K562 (cell line): Measurements from ENCODE around the gene TMEM120B. TPM values are rescaled to one million over a fixed set of nuclear protein-coding genes. Genes with fewer than 3 reads are reported as not detected.
A peak's percentile ranks its signal among the peaks of the same experiment; 100 is the strongest.
"Not testable (repeated sequence)": the region's sequence is repeated elsewhere in the genome, so short reads cannot be mapped to it uniquely, and the experiment has no call there.

ENCODE experiments used
- ATAC-seq: fragments of 200-7000 bp; cut with Tn5 transposase; 3 replicates; pipeline ENCODE4 v1.9.1; 2020; ENCODE audit warnings: moderate library complexity
- BruUV-seq: library from RNA; stranded (reverse); fragments of 400-500 nt; replicated peaks from 2 replicates; lab custom pipeline; 2021; lab: Mats Ljungman, UMichigan
- CTCF ChIA-PET: fragments of 300-600 bp; formaldehyde crosslinking; extraction: SDS; loops from one replicate; lab custom pipeline; 2021; ENCODE audit warnings: low intra/inter-chr PET ratio; lab: Yijun Ruan, JAX
- POLR2A ChIA-PET: fragments of 300-600, 350-650 bp; sonication (Branson Sonifier 250); formaldehyde crosslinking; extraction: SDS; loops from one replicate; lab custom pipeline; 2021; ENCODE audit warnings: antibody characterized with exemption, inconsistent platforms; lab: Yijun Ruan, JAX
- DNase-seq, 4 experiments: peaks; one replicate each; pipeline versions ENCODE4 v3.0.0 to v3.0.0-alpha.2; 2011 to 2018; ENCODE audit warnings: low spot score in 3 of 4, mixed read lengths in 3 of 4; ENCODE audit errors: extremely low read depth in 1 of 4
- FAIRE-seq: peaks from 2 replicates; lab custom pipeline; 2011; peaks lifted over from hg19 to GRCh38; lab: Jason Lieb, UNC
- H2AFZ ChIP-seq: 2 replicates; pipeline ENCODE4 v1.6.0; 2011; ENCODE audit warnings: low read depth, low read length, control low read depth, inconsistent platforms
- H3K27ac ChIP-seq: fragments of 200-600 bp; 3 replicates; pipeline ENCODE4 v1.8.0; 2011; ENCODE audit warnings: low read depth, mild to moderate bottlenecking, control low read depth, inconsistent platforms, low read length, moderate library complexity, mixed read lengths; ENCODE audit errors: extremely low read depth
- H3K27me3 ChIP-seq, 2 experiments: fragments of 300-600 bp in 1 of 2; 2 replicates in 1 of 2; 3 replicates in 1 of 2; pipeline versions ENCODE4 v1.6.0 to v1.8.0; 2011; ENCODE audit warnings: inconsistent platforms in 2 of 2, low read length in 2 of 2, mild to moderate bottlenecking in 1 of 2, mixed read lengths in 1 of 2, moderate library complexity in 1 of 2; ENCODE audit not compliant: control insufficient read depth in 2 of 2, insufficient read depth in 2 of 2
- H3K36me3 ChIP-seq: fragments of 300-600 bp; 3 replicates; pipeline ENCODE4 v1.8.0; 2011; ENCODE audit warnings: mild to moderate bottlenecking, low read length, inconsistent platforms; ENCODE audit not compliant: control insufficient read depth, insufficient read depth
- H3K4me1 ChIP-seq, 2 experiments: fragments of 200-600 bp in 1 of 2; replicated peaks in 1 of 2; 2 replicates in 1 of 2; 3 replicates in 1 of 2; pipeline versions ENCODE4 v1.5.1 to v1.8.0; 2011; ENCODE audit warnings: inconsistent platforms in 2 of 2, low read length in 2 of 2, mild to moderate bottlenecking in 1 of 2, mixed read lengths in 1 of 2, moderate library complexity in 1 of 2; ENCODE audit not compliant: control insufficient read depth in 2 of 2, insufficient read depth in 2 of 2
- H3K4me2 ChIP-seq: 2 replicates; pipeline ENCODE4 v1.6.1; 2011; ENCODE audit warnings: low read length, control low read depth, inconsistent platforms, mixed read lengths; ENCODE audit not compliant: insufficient read depth
- H3K4me3 ChIP-seq: fragments of 200-600 bp; sonication (generic), shearing (Covaris generic); 2 replicates; pipeline ENCODE4 v1.5.1; 2016; ENCODE audit warnings: control low read depth, inconsistent platforms
- H3K79me2 ChIP-seq: fragments of 200-600 bp; 3 replicates; pipeline ENCODE4 v1.8.0; 2011; ENCODE audit warnings: low read length, inconsistent platforms; ENCODE audit not compliant: control insufficient read depth, insufficient read depth
- H3K9ac ChIP-seq, 2 experiments: 2 replicates each; pipeline versions ENCODE4 v1.6.0 to v1.6.1; 2011; ENCODE audit warnings: low read depth in 2 of 2, low read length in 2 of 2, control low read depth in 1 of 2, inconsistent platforms in 1 of 2, mild to moderate bottlenecking in 1 of 2, mixed read lengths in 1 of 2; ENCODE audit not compliant: insufficient read depth in 1 of 2
- H3K9me1 ChIP-seq: one replicate; pipeline ENCODE4 v1.6.0; 2011; ENCODE audit warnings: inconsistent platforms, mild to moderate bottlenecking, low read length, moderate library complexity; ENCODE audit not compliant: control insufficient read depth, insufficient read depth
- H3K9me3 ChIP-seq: replicated peaks from 2 replicates; pipeline ENCODE4 v1.5.1; 2011; ENCODE audit warnings: low read depth, low read length, inconsistent platforms; ENCODE audit not compliant: control insufficient read depth, insufficient read depth
- H4K20me1 ChIP-seq: replicated peaks from 2 replicates; pipeline ENCODE4 v1.6.1; 2011; ENCODE audit warnings: low read length, inconsistent platforms, mixed read lengths; ENCODE audit not compliant: control insufficient read depth, insufficient read depth
- MTA3 ChIP-seq: fragments of 450-650 bp; formaldehyde crosslinking; IDR thresholded peaks from 2 replicates; pipeline ENCODE4 v1.6.1; 2017; ENCODE audit warnings: mild to moderate bottlenecking, borderline replicate concordance
- NR2C2 ChIP-seq, 2 experiments: fragments of 200-800 bp in 1 of 2; sonication (Bioruptor generic) in 1 of 2; sonication (generic) in 1 of 2; formaldehyde crosslinking in 1 of 2; IDR thresholded peaks; 2 replicates each; pipeline versions ENCODE4 v1.6.1 to v1.8.0; 2016 to 2022; ENCODE audit warnings: mild to moderate bottlenecking in 1 of 2, missing compliant biosample characterization in 1 of 2, missing genetic modification characterization in 1 of 2, missing genetic modification reagents in 1 of 2
- POLR2G ChIP-seq: fragments of 200-400 bp; formaldehyde crosslinking; IDR thresholded peaks from 2 replicates; pipeline ENCODE4 v1.6.1; 2017; ENCODE audit warnings: low read depth, mild to moderate bottlenecking, antibody characterized with exemption, low read length, moderate library complexity
- ZNF217 ChIP-seq: sonication (generic); formaldehyde crosslinking; IDR thresholded peaks from 2 replicates; pipeline ENCODE4 v1.8.0; 2022; ENCODE audit warnings: mild to moderate bottlenecking, missing genetic modification reagents
- ZNF263 ChIP-seq: sonication (generic); formaldehyde crosslinking; IDR thresholded peaks from 2 replicates; pipeline ENCODE4 v1.8.0; 2022; ENCODE audit warnings: mild to moderate bottlenecking, missing genetic modification reagents, borderline replicate concordance
- WGBS: fragments of 100-300 bp; shearing (Covaris generic); methylation state at CpG from one replicate; pipeline ENCODE4 v1.1.6; 2016; ENCODE audit warnings: low coverage, mixed read lengths; ENCODE audit not compliant: insufficient coverage; ENCODE audit errors: missing lambda C conversion rate; 5-methylcytosine and 5-hydroxymethylcytosine counted together
- in situ Hi-C: fragments of 300-500 bp; cut with MboI; formaldehyde crosslinking; loops from 4 replicates; pipeline ENCODE4 v1.15.0; 2018; ENCODE audit warnings: inconsistent platforms, mixed read lengths
- intact Hi-C: fragments of 100-400 bp; cut with micrococcal nuclease; formaldehyde crosslinking; loops from 2 replicates; pipeline ENCODE4 v1.14.2; 2022
- polyA plus RNA-seq, 8 experiments: library from polyadenylated mRNA; depleted of rRNA in 4 of 8; stranded (reverse) in 5 of 8; unstranded in 3 of 8; fragments of >200 nt; fragmentation: Nextera tagmentation in 2 of 8; fragmentation: Illumina TruSeq in 1 of 8; extraction: Ambion mirVana in 2 of 8; extraction: Trizol in 1 of 8; gene quantifications; 2 replicates each; pipeline versions ENCODE4 v1.2.1 to v1.2.3, GENCODE V29; 2011 to 2014; ENCODE audit warnings: inconsistent platforms in 1 of 8, missing spikeins in 1 of 8
- total RNA-seq, 7 experiments: library from RNA; depleted of rRNA in 6 of 7; stranded (reverse); fragments of >200 nt in 6 of 7; fragmentation: Illumina TruSeq in 2 of 7; extraction: Trizol in 2 of 7; gene quantifications; 2 replicates each; pipeline versions ENCODE4 v1.2.1 to v1.2.3, GENCODE V29; 2011 to 2021; ENCODE audit warnings: low replicate concordance in 1 of 7
- TF ChIP-seq, protein P1 (sequence below): sonication (generic); formaldehyde crosslinking; IDR thresholded peaks from 2 replicates; pipeline ENCODE4 v1.8.0; 2022; ENCODE audit warnings: mild to moderate bottlenecking, low read depth, missing genetic modification reagents
- TF ChIP-seq, protein P2 (sequence below): sonication (generic); formaldehyde crosslinking; IDR thresholded peaks from 2 replicates; pipeline ENCODE4 v1.8.1; 2023; ENCODE audit warnings: mild to moderate bottlenecking, missing genetic modification reagents
- TF ChIP-seq, protein P3 (sequence below): sonication (generic); formaldehyde crosslinking; IDR thresholded peaks from 2 replicates; pipeline ENCODE4 v1.8.0; 2022; ENCODE audit warnings: missing genetic modification reagents, mild to moderate bottlenecking, moderate library complexity, borderline replicate concordance
- TF ChIP-seq, protein P4 (sequence below): sonication (generic); formaldehyde crosslinking; IDR thresholded peaks from 2 replicates; pipeline ENCODE4 v1.8.1; 2023; ENCODE audit warnings: mild to moderate bottlenecking, missing genetic modification reagents

The TMEM120B gene
- total and polyA plus RNA-seq, 9 of the 15 experiments (the other 6 are each of a cell fraction or from before 2014, with no cell fraction given) = 1.7 to 18.6 (median 7.4) TPM

DNA sequence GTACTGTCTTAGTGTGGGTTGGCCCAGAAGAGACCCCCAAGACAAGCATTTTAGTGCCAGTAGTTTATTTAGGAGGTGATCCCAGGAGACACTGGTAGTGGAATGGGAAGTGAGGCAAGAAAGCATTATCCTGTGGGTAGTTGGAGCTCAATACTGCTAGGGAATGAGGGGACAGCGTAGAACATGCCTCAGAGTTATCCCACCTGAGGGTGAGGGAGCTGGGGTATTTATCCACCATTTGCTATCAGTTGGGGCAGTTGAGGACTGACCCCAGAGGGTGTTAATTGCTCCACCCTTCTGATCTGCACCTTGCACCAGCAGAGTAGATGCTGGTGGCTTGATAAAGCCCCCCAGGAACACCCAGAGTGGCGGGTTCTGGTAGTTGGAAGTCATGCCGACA lies 43.0 kb downstream of the TMEM120B start (continued):
- TF ChIP-seq, protein P1, sequence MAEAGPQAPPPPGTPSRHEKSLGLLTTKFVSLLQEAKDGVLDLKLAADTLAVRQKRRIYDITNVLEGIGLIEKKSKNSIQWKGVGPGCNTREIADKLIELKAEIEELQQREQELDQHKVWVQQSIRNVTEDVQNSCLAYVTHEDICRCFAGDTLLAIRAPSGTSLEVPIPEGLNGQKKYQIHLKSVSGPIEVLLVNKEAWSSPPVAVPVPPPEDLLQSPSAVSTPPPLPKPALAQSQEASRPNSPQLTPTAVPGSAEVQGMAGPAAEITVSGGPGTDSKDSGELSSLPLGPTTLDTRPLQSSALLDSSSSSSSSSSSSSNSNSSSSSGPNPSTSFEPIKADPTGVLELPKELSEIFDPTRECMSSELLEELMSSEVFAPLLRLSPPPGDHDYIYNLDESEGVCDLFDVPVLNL (CRISPR knock-in tag) = no peak
- no peak for TF ChIP-seq ZNF217 (CRISPR knock-in tag)
- no peak for TF ChIP-seq MTA3
- no peak for TF ChIP-seq NR2C2 (CRISPR knock-in tag; IDR thresholded peaks at IDR 0.05)
- TF ChIP-seq NR2C2 (tag; IDR thresholded peaks at IDR 0.05) = no peak
- TF ChIP-seq, protein P2, sequence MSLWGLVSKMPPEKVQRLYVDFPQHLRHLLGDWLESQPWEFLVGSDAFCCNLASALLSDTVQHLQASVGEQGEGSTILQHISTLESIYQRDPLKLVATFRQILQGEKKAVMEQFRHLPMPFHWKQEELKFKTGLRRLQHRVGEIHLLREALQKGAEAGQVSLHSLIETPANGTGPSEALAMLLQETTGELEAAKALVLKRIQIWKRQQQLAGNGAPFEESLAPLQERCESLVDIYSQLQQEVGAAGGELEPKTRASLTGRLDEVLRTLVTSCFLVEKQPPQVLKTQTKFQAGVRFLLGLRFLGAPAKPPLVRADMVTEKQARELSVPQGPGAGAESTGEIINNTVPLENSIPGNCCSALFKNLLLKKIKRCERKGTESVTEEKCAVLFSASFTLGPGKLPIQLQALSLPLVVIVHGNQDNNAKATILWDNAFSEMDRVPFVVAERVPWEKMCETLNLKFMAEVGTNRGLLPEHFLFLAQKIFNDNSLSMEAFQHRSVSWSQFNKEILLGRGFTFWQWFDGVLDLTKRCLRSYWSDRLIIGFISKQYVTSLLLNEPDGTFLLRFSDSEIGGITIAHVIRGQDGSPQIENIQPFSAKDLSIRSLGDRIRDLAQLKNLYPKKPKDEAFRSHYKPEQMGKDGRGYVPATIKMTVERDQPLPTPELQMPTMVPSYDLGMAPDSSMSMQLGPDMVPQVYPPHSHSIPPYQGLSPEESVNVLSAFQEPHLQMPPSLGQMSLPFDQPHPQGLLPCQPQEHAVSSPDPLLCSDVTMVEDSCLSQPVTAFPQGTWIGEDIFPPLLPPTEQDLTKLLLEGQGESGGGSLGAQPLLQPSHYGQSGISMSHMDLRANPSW (CRISPR knock-in tag) = no peak

DNA sequence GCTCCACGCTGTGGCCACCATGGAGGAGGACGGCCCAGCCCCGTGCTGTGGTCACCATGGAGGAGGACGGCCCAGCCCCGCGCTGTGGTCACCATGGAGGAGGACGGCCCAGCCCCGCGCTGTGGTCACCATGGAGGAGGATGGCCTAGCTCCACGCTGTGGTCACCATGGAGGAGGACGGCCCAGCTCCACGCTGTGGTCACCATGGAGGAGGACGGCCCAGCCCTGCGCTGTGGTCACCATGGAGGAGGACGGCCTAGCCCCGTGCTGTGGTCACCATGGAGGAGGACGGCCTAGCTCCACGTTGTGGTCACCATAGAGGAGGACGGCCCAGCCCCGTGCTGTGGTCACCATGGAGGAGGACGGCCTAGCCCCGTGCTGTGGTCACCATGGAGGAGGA lies 46.0 kb downstream of the TMEM120B start:
- H3K9me1 ChIP-seq, ATAC-seq, H3K27ac ChIP-seq, H3K4me3 ChIP-seq, H3K9ac ChIP-seq, BruUV-seq, in situ Hi-C loops: not testable (repeated sequence)
- POLR2A ChIA-PET = interaction anchor here (0.6 kb wide), 2 partner anchors 37 to 125 kb away, joined by 3 read pairs; no protein-coding TSS in a partner anchor
- TF ChIP-seq, protein P3, sequence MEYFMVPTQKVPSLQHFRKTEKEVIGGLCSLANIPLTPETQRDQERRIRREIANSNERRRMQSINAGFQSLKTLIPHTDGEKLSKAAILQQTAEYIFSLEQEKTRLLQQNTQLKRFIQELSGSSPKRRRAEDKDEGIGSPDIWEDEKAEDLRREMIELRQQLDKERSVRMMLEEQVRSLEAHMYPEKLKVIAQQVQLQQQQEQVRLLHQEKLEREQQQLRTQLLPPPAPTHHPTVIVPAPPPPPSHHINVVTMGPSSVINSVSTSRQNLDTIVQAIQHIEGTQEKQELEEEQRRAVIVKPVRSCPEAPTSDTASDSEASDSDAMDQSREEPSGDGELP (CRISPR knock-in tag) = peak; percentile 52; the same call in 1 of the 2 replicates
- TF ChIP-seq, protein P4, sequence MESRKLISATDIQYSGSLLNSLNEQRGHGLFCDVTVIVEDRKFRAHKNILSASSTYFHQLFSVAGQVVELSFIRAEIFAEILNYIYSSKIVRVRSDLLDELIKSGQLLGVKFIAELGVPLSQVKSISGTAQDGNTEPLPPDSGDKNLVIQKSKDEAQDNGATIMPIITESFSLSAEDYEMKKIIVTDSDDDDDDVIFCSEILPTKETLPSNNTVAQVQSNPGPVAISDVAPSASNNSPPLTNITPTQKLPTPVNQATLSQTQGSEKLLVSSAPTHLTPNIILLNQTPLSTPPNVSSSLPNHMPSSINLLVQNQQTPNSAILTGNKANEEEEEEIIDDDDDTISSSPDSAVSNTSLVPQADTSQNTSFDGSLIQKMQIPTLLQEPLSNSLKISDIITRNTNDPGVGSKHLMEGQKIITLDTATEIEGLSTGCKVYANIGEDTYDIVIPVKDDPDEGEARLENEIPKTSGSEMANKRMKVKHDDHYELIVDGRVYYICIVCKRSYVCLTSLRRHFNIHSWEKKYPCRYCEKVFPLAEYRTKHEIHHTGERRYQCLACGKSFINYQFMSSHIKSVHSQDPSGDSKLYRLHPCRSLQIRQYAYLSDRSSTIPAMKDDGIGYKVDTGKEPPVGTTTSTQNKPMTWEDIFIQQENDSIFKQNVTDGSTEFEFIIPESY = peak; percentile 81
- peak; percentile 52 for TF ChIP-seq POLR2G
- TF ChIP-seq ZNF263 (CRISPR knock-in tag) = peak; percentile 80
- TF ChIP-seq, all 486 proteins: peak for 4; not testable (repeated sequence) for 482
- H3K4me2 ChIP-seq, DNase-seq, CTCF ChIA-PET, H3K27me3 ChIP-seq, H3K79me2 ChIP-seq, FAIRE-seq, intact Hi-C loops, H4K20me1 ChIP-seq, H2AFZ ChIP-seq, H3K9me3 ChIP-seq: not testable (repeated sequence)
- Histone ChIP-seq H3K36me3 (peaks cover 12% of the 10 kb centered on the region; the same call in 2 of the 3 replicates), H3K4me1 (peaks cover 0 to 12% of the 10 kb centered on the region in 2 experiments; a peak in 2 of 5 replicates)
- WGBS = 81% methylated on average over 4 of the region's 22 CpGs
